Keratinocyte (primary cell): Measurements from ENCODE around the gene PROC.

Source experiments
- EZH2 ChIP-seq: IDR thresholded peaks from one replicate; pipeline ENCODE4 v1.6.1; 2012; ENCODE audit warnings: inconsistent platforms, mild to moderate bottlenecking, low read length, moderate library complexity
- TF ChIP-seq, protein P1 (sequence below), 3 experiments: IDR thresholded peaks in 1 of 3; conservative IDR thresholded peaks in 1 of 3; optimal IDR thresholded peaks in 1 of 3; 2 replicates in 2 of 3; 3 replicates in 1 of 3; pipeline versions ENCODE3 to v1.5.1; 2011; ENCODE audit warnings: low read length in 3 of 3, mild to moderate bottlenecking in 3 of 3, moderate library complexity in 2 of 3, control low read depth in 1 of 3, inconsistent platforms in 1 of 3; ENCODE audit not compliant: insufficient read depth in 2 of 3; ENCODE audit errors: extremely low read depth in 1 of 3

- TF ChIP-seq, protein P1, sequence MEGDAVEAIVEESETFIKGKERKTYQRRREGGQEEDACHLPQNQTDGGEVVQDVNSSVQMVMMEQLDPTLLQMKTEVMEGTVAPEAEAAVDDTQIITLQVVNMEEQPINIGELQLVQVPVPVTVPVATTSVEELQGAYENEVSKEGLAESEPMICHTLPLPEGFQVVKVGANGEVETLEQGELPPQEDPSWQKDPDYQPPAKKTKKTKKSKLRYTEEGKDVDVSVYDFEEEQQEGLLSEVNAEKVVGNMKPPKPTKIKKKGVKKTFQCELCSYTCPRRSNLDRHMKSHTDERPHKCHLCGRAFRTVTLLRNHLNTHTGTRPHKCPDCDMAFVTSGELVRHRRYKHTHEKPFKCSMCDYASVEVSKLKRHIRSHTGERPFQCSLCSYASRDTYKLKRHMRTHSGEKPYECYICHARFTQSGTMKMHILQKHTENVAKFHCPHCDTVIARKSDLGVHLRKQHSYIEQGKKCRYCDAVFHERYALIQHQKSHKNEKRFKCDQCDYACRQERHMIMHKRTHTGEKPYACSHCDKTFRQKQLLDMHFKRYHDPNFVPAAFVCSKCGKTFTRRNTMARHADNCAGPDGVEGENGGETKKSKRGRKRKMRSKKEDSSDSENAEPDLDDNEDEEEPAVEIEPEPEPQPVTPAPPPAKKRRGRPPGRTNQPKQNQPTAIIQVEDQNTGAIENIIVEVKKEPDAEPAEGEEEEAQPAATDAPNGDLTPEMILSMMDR (optimal IDR thresholded peaks at IDR 0.05 in 1 of 3, IDR thresholded peaks at IDR 0.05 in 1 of 3, conservative IDR thresholded peaks at IDR 0.05 in 1 of 3; ENCODE audit: extremely low read depth in 1 of 3, insufficient read depth in 2 of 3, low read length in 3 of 3): no peak
- TF ChIP-seq EZH2: no peak
Measured at GRCh38 chr2:127400897-127401756, 17.1 kb upstream of the PROC start.
